ENCODE results near the gene KRTAP16-1.
"Not testable (repeated sequence)": the region's sequence is repeated elsewhere in the genome, so short reads cannot be mapped to it uniquely, and the experiment has no call there.

Gene KRTAP16-1

DNA sequence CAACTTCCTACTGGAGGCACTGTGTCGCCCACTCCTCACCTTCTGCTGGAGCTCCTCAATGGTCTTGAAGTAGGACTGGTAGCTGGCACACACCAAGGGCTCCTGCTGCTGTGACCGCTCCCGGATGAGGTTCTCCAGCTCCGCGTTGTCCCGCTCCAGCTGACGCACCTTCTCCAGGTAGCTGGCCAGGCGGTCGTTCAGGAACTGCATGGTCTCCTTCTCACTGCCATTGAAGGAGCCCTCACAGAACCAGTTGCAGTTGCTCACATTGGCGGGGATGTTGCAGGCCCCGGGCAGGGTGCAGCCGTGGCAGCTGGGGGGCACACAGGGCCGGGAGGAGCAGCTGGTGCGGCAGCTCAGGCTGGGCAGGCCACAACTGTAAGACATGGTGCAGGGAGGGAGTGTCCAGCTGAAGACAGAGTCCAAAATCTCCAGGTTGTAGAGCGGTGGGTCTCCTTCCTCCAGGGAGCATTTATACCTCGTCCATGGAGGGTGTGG, 41.3 kb upstream of the KRTAP16-1 start, which contains the start of gene KRT33A:
KRT33A (minus strand) TSS at position 448 of the 498 bp plus-strand sequence; CDS start at position 387, 61 bp downstream.
- not testable (repeated sequence) for H4K12ac ChIP-seq (ENCODE audit: low read depth, low read length); H4K91ac ChIP-seq (ENCODE audit: low read depth, low read length); H3K4me1 ChIP-seq (ENCODE audit: control insufficient read depth in 1 of 2, insufficient read depth in 2 of 2, low read length in 2 of 2); H3K9ac ChIP-seq (ENCODE audit: low read length); H3K4me3 ChIP-seq (ENCODE audit: low read depth, low read length); H3K79me2 ChIP-seq (ENCODE audit: control insufficient read depth, insufficient read depth, low read length, poor library complexity); H3K4ac ChIP-seq (ENCODE audit: low read depth, low read length); H2AFZ ChIP-seq (ENCODE audit: insufficient read depth, low read length, poor library complexity); H3K36me3 ChIP-seq (ENCODE audit: control insufficient read depth in 1 of 2, insufficient read depth in 2 of 2, low read length in 2 of 2); H2BK12ac ChIP-seq (ENCODE audit: low read length); H3K27ac ChIP-seq (ENCODE audit: low read depth, low read length); H3K79me1 ChIP-seq (ENCODE audit: low read length); H2AK5ac ChIP-seq (ENCODE audit: low read length); H3K14ac ChIP-seq (ENCODE audit: low read length); H3K23ac ChIP-seq (ENCODE audit: low read length); DNase-seq; H2BK120ac ChIP-seq (ENCODE audit: insufficient read depth, low read length, poor library complexity); H4K8ac ChIP-seq (ENCODE audit: low read depth, low read length); H3K4me2 ChIP-seq (ENCODE audit: low read length); H2BK5ac ChIP-seq (ENCODE audit: low read depth, low read length, poor library complexity); H3K27me3 ChIP-seq (ENCODE audit: insufficient read depth, low read length); H3K9me3 ChIP-seq (ENCODE audit: insufficient read depth, low read depth, low read length); H3K18ac ChIP-seq (ENCODE audit: low read length)
- WGBS (ENCODE audit: extremely low coverage, insufficient coverage, insufficient read length) = no CpG with 5 or more reads among the region's 16 CpGs

- peak; percentile 77 to 81 for DNase-seq
- H3K79me1 ChIP-seq (ENCODE audit: low read length) = peaks cover 3% of the 10 kb centered on the region
- H3K14ac ChIP-seq (ENCODE audit: low read length) = no peak overlapping the region
- no peaks in the 10 kb centered on the region for H3K9me3 ChIP-seq (ENCODE audit: insufficient read depth, low read depth, low read length)
- no peak overlapping the region for H3K27ac ChIP-seq (ENCODE audit: low read depth, low read length)
- no peak overlapping the region for H2BK12ac ChIP-seq (ENCODE audit: low read length)
- no peak overlapping the region for H3K4me3 ChIP-seq (ENCODE audit: low read depth, low read length)
- H3K4me2 ChIP-seq (ENCODE audit: low read length) = no peak overlapping the region
- no peak overlapping the region for H2BK120ac ChIP-seq (ENCODE audit: insufficient read depth, low read length, poor library complexity)
- no peaks in the 10 kb centered on the region for H3K36me3 ChIP-seq (ENCODE audit: control insufficient read depth in 1 of 2, insufficient read depth in 2 of 2, low read length in 2 of 2)
- H3K4ac ChIP-seq (ENCODE audit: low read depth, low read length) = no peak overlapping the region
- H2AK5ac ChIP-seq (ENCODE audit: low read length) = no peak overlapping the region
- no CpG with 5 or more reads among the region's 7 CpGs for WGBS (ENCODE audit: extremely low coverage, insufficient coverage, insufficient read length)
- no peak overlapping the region for H3K23ac ChIP-seq (ENCODE audit: low read length)
- no peak overlapping the region for H4K91ac ChIP-seq (ENCODE audit: low read depth, low read length)
- H3K18ac ChIP-seq (ENCODE audit: low read length) = no peak overlapping the region
- no peak overlapping the region for H2BK5ac ChIP-seq (ENCODE audit: low read depth, low read length, poor library complexity)
- H3K27me3 ChIP-seq (ENCODE audit: insufficient read depth, low read length) = no peaks in the 10 kb centered on the region
- H3K4me1 ChIP-seq (ENCODE audit: control insufficient read depth in 1 of 2, insufficient read depth in 2 of 2, low read length in 2 of 2) = no peaks in the 10 kb centered on the region
- no peak overlapping the region for H4K8ac ChIP-seq (ENCODE audit: low read depth, low read length)
- H4K12ac ChIP-seq (ENCODE audit: low read depth, low read length) = no peak overlapping the region
- no peak overlapping the region for H2AFZ ChIP-seq (ENCODE audit: insufficient read depth, low read length, poor library complexity)
- no peak overlapping the region for H3K9ac ChIP-seq (ENCODE audit: low read length)
- no peaks in the 10 kb centered on the region for H3K79me2 ChIP-seq (ENCODE audit: control insufficient read depth, insufficient read depth, low read length, poor library complexity)
Measured at GRCh38 chr17:41347869-41348760, 39.0 kb upstream of the KRTAP16-1 start.

DNA sequence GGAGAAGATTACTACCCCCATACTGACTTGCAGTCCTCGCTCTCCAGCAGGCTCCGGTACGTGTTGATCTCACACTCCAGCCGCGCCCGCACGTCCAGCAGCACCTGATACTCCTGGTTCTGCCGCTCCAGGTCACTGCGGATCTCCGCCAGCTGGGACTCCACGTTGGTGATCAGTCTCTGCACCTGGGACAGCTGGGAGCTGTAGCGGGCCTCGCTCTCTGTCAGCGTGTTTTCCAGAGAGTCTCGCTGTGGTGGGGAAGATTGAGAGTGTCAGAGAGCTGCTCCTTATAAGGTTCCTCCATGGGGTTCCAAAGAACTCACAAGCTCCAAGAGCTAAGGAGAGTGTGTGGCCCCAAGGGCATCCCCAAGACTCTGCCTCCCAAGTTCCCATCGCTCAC, 37.3 kb upstream of the KRTAP16-1 start:
- not testable (repeated sequence) for H3K9ac ChIP-seq (ENCODE audit: low read length); H3K14ac ChIP-seq (ENCODE audit: low read length); H3K9me3 ChIP-seq (ENCODE audit: insufficient read depth, low read depth, low read length); H3K36me3 ChIP-seq (ENCODE audit: control insufficient read depth in 1 of 2, insufficient read depth in 2 of 2, low read length in 2 of 2); H3K4me2 ChIP-seq (ENCODE audit: low read length); H3K23ac ChIP-seq (ENCODE audit: low read length); H4K8ac ChIP-seq (ENCODE audit: low read depth, low read length); H2BK12ac ChIP-seq (ENCODE audit: low read length); H3K79me1 ChIP-seq (ENCODE audit: low read length); H3K18ac ChIP-seq (ENCODE audit: low read length); H2AFZ ChIP-seq (ENCODE audit: insufficient read depth, low read length, poor library complexity); H2BK120ac ChIP-seq (ENCODE audit: insufficient read depth, low read length, poor library complexity); H2BK5ac ChIP-seq (ENCODE audit: low read depth, low read length, poor library complexity); H3K4ac ChIP-seq (ENCODE audit: low read depth, low read length); H4K91ac ChIP-seq (ENCODE audit: low read depth, low read length); H2AK5ac ChIP-seq (ENCODE audit: low read length); H3K79me2 ChIP-seq (ENCODE audit: control insufficient read depth, insufficient read depth, low read length, poor library complexity); H4K12ac ChIP-seq (ENCODE audit: low read depth, low read length); H3K4me1 ChIP-seq (ENCODE audit: control insufficient read depth in 1 of 2, insufficient read depth in 2 of 2, low read length in 2 of 2); H3K27me3 ChIP-seq (ENCODE audit: insufficient read depth, low read length); H3K27ac ChIP-seq (ENCODE audit: low read depth, low read length); H3K4me3 ChIP-seq (ENCODE audit: low read depth, low read length)
- no CpG with 5 or more reads among the region's 16 CpGs for WGBS (ENCODE audit: extremely low coverage, insufficient coverage, insufficient read length)
- peak in 1 of 2 donors; percentile 28 for DNase-seq

DNA sequence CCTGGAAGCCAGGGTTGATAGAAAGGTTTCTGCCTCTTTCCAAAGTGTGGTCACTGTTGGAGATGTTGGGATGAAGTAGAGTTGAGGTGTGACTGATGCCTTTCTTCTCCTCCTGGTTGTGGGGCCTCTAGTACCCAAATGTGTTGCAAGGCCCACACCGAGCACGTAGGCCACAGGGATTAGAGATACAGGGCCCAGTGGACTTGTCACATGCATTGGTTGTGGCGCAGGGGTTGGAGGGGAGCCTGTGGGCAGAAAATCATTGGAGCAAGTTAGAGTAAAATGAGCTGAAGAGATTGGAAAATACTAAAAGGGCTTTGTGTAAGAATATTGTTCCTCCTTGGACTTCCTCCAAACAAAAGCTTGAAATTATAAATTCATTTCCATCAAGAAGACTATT, 36.9 kb upstream of the KRTAP16-1 start:
- H3K4me3 ChIP-seq (ENCODE audit: low read depth, low read length) = no peak overlapping the region
- WGBS (ENCODE audit: extremely low coverage, insufficient coverage, insufficient read length) = no CpG with 5 or more reads among the region's 3 CpGs
- DNase-seq = no peak
- no peaks in the 10 kb centered on the region for H3K36me3 ChIP-seq (ENCODE audit: control insufficient read depth in 1 of 2, insufficient read depth in 2 of 2, low read length in 2 of 2)
- H2BK5ac ChIP-seq (ENCODE audit: low read depth, low read length, poor library complexity) = no peak overlapping the region
- no peaks in the 10 kb centered on the region for H3K27me3 ChIP-seq (ENCODE audit: insufficient read depth, low read length)
- no peaks in the 10 kb centered on the region for H3K79me2 ChIP-seq (ENCODE audit: control insufficient read depth, insufficient read depth, low read length, poor library complexity)
- H3K14ac ChIP-seq (ENCODE audit: low read length) = no peak overlapping the region
- no peak overlapping the region for H2AK5ac ChIP-seq (ENCODE audit: low read length)
- H4K8ac ChIP-seq (ENCODE audit: low read depth, low read length) = no peak overlapping the region
- no peak overlapping the region for H4K91ac ChIP-seq (ENCODE audit: low read depth, low read length)
- H3K9me3 ChIP-seq (ENCODE audit: insufficient read depth, low read depth, low read length) = peaks cover 3% of the 10 kb centered on the region
- no peak overlapping the region for H2BK120ac ChIP-seq (ENCODE audit: insufficient read depth, low read length, poor library complexity)
- no peak overlapping the region for H3K4ac ChIP-seq (ENCODE audit: low read depth, low read length)
- peaks cover 3% of the 10 kb centered on the region for H3K79me1 ChIP-seq (ENCODE audit: low read length)
- no peaks in the 10 kb centered on the region for H3K4me1 ChIP-seq (ENCODE audit: control insufficient read depth in 1 of 2, insufficient read depth in 2 of 2, low read length in 2 of 2)
- H3K4me2 ChIP-seq (ENCODE audit: low read length) = no peak overlapping the region
- no peak overlapping the region for H3K9ac ChIP-seq (ENCODE audit: low read length)
- H3K18ac ChIP-seq (ENCODE audit: low read length) = no peak overlapping the region
- no peak overlapping the region for H2BK12ac ChIP-seq (ENCODE audit: low read length)
- H4K12ac ChIP-seq (ENCODE audit: low read depth, low read length) = no peak overlapping the region
- no peak overlapping the region for H2AFZ ChIP-seq (ENCODE audit: insufficient read depth, low read length, poor library complexity)
- H3K27ac ChIP-seq (ENCODE audit: low read depth, low read length) = no peak overlapping the region
- H3K23ac ChIP-seq (ENCODE audit: low read length) = no peak overlapping the region
